ENCODE results near the gene RAD51AP1. TPM values are rescaled to one million over a fixed set of nuclear protein-coding genes. Genes with fewer than 3 reads are reported as not detected.

Gene RAD51AP1
- total and polyA plus RNA-seq, 2 donors (not counting 3 experiments of a cell fraction or from before 2014, with no cell fraction given): 9.0 to 23.1 TPM

DNA sequence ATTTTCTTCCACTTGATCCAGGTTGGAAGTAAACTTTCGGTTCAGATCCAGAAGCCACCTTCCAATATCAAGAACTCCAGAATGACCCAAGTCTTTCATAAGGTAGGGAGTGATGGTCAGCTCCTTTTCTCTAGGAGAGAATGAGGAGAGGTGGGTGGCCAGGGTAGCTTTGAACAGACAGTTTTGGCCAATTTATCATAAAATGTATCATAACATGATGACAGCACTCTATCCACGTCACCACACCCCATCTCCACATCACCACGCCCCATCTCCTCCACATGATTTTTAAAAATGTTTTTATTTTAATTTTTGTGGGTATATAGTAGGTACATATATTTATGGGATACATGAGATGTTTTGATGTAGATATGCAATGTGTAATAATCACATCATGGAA, 50.2 kb downstream of the RAD51AP1 start:
- POLR2A ChIA-PET: no interaction called here
- FAIRE-seq (no peak), DNase-seq (ENCODE audit: low read depth, low spot score) (no peak)
- Histone ChIP-seq H3K4me3 (replicated peaks in 1 of 3; ENCODE audit: insufficient read depth in 1 of 3, low read depth in 1 of 3, low read length in 3 of 3) (no peak overlapping the region), H3K27ac (ENCODE audit: insufficient read depth, low read depth, low read length) (no peak overlapping the region), H3K9ac (replicated peaks; ENCODE audit: extremely low read depth, insufficient read depth, low read length) (no peak overlapping the region), H4K20me1 (replicated peaks; ENCODE audit: control insufficient read depth, extremely low read depth, insufficient read depth, low read length) (no peaks in the 10 kb centered on the region), H3K27me3 (ENCODE audit: control insufficient read depth in 2 of 2, insufficient read depth in 2 of 2, low read length in 2 of 2) (peaks cover 4 to 5% of the 10 kb centered on the region in 2 experiments), H3K9me1 (replicated peaks; ENCODE audit: control insufficient read depth, extremely low read depth, insufficient read depth, low read length) (no peaks in the 10 kb centered on the region), H3K4me1 (ENCODE audit: control insufficient read depth, extremely low read depth, insufficient read depth, low read length) (no peaks in the 10 kb centered on the region), H3K4me2 (ENCODE audit: insufficient read depth, low read length) (no peak overlapping the region), H3K36me3 (ENCODE audit: control insufficient read depth in 2 of 2, extremely low read depth in 1 of 2, insufficient read depth in 2 of 2, low read length in 2 of 2) (no peaks in the 10 kb centered on the region), H3K79me2 (ENCODE audit: control insufficient read depth, insufficient read depth, low read length) (no peaks in the 10 kb centered on the region), H3K9me3 (replicated peaks; ENCODE audit: control insufficient read depth, insufficient read depth, low read length) (no peaks in the 10 kb centered on the region), H2AFZ (ENCODE audit: low read depth, low read length) (no peak overlapping the region)
- TF ChIP-seq, protein P1, sequence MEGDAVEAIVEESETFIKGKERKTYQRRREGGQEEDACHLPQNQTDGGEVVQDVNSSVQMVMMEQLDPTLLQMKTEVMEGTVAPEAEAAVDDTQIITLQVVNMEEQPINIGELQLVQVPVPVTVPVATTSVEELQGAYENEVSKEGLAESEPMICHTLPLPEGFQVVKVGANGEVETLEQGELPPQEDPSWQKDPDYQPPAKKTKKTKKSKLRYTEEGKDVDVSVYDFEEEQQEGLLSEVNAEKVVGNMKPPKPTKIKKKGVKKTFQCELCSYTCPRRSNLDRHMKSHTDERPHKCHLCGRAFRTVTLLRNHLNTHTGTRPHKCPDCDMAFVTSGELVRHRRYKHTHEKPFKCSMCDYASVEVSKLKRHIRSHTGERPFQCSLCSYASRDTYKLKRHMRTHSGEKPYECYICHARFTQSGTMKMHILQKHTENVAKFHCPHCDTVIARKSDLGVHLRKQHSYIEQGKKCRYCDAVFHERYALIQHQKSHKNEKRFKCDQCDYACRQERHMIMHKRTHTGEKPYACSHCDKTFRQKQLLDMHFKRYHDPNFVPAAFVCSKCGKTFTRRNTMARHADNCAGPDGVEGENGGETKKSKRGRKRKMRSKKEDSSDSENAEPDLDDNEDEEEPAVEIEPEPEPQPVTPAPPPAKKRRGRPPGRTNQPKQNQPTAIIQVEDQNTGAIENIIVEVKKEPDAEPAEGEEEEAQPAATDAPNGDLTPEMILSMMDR (IDR thresholded peaks at IDR 0.05; ENCODE audit: extremely low read depth in 1 of 2, insufficient read depth in 1 of 2, low read depth in 1 of 2, low read length in 2 of 2): no peak
- TF ChIP-seq GATA2 (IDR thresholded peaks at IDR 0.05; ENCODE audit: insufficient read depth, insufficient read length, low read depth, low read length) (no peak), FOS (IDR thresholded peaks at IDR 0.05; ENCODE audit: borderline replicate concordance, insufficient read depth, low read length) (no peak), MAX (IDR thresholded peaks at IDR 0.05; ENCODE audit: insufficient read depth, insufficient read length) (no peak), EZH2 (IDR thresholded peaks at IDR 0.05; ENCODE audit: borderline replicate concordance, low read depth, low read length, severe bottlenecking) (no peak), POLR2AphosphoS5 (IDR thresholded peaks at IDR 0.05; ENCODE audit: insufficient read depth, low read depth, low read length) (no peak), MYC (IDR thresholded peaks at IDR 0.05; ENCODE audit: low read depth, low read length) (no peak), POLR2A (IDR thresholded peaks at IDR 0.05; ENCODE audit: low read depth, low read length) (no peak), JUN (IDR thresholded peaks at IDR 0.05; ENCODE audit: borderline replicate concordance, insufficient read depth, insufficient read length, low read depth) (no peak)
- intact Hi-C loops (cut with micrococcal nuclease): no loop called here
- dilution Hi-C loops (cut with MboI; ENCODE audit: extremely low pct_ligation_motif_present, low sequenced_read_pairs): no loop called here
- no TSS peak for BruUV-seq (replicated peaks)
- CTCF ChIA-PET: interaction anchor here (3.8 kb wide), 1 partner anchor 17 kb away, joined by 13 read pairs; no protein-coding TSS in a partner anchor

Measured in endothelial cell of umbilical vein (primary cell).